ENCODE results near the gene TMEM203. TPM values are rescaled to one million over a fixed set of nuclear protein-coding genes. Genes with fewer than 3 reads are reported as not detected.
A peak's percentile ranks its signal among the peaks of the same experiment; 100 is the strongest.

TMEM203 gene
- total and polyA plus RNA-seq, 2 of the 13 experiments (the other 11 are each of a cell fraction or from before 2014, with no cell fraction given) = 23.4 to 36.7 TPM

- no peak for TF ChIP-seq HNRNPK (IDR thresholded peaks at IDR 0.05; ENCODE audit: low read depth, low read length, poor library complexity, severe bottlenecking)
- TF ChIP-seq ZNF660 (CRISPR knock-in tag; IDR thresholded peaks at IDR 0.05; ENCODE audit: borderline replicate concordance, low read depth) = no peak
- no peak for TF ChIP-seq DBP (CRISPR knock-in tag; IDR thresholded peaks at IDR 0.05; ENCODE audit: not compliant biosample characterization)
- TF ChIP-seq DNMT3B (CRISPR knock-in tag; conservative IDR thresholded peaks at IDR 0.05) = 0 out of 2 replicates have a peak, but pooled peaks have one; percentile 16
- no peak for TF ChIP-seq ZNF460 (CRISPR knock-in tag; IDR thresholded peaks at IDR 0.05; ENCODE audit: borderline replicate concordance)
- no peak for TF ChIP-seq JARID2 (CRISPR knock-in tag; IDR thresholded peaks at IDR 0.05; ENCODE audit: insufficient replicate concordance)
- TF ChIP-seq BHLHE40 (IDR thresholded peaks at IDR 0.05; ENCODE audit: low read length) = no peak
- no peak for TF ChIP-seq RFXANK (CRISPR knock-in tag; IDR thresholded peaks at IDR 0.05)
- TF ChIP-seq ZNF878 (CRISPR knock-in tag; IDR thresholded peaks at IDR 0.05) = no peak
- no peak for TF ChIP-seq RNF219 (CRISPR knock-in tag; IDR thresholded peaks at IDR 0.05)
- TF ChIP-seq AFF4 (CRISPR knock-in tag; IDR thresholded peaks at IDR 0.05) = no peak
- TF ChIP-seq KDM2A (CRISPR knock-in tag; IDR thresholded peaks at IDR 0.05; ENCODE audit: borderline replicate concordance, low read depth) = peak; percentile 81
- TF ChIP-seq MBNL3 (CRISPR knock-in tag; conservative IDR thresholded peaks at IDR 0.05) = no peak
- TF ChIP-seq ZBTB42 (CRISPR knock-in tag; IDR thresholded peaks at IDR 0.05) = no peak; the same call in 1 of the 2 replicates
- TF ChIP-seq ZSCAN20 (CRISPR knock-in tag; IDR thresholded peaks at IDR 0.05; ENCODE audit: borderline replicate concordance) = no peak
- TF ChIP-seq ZNF7 (CRISPR knock-in tag; IDR thresholded peaks at IDR 0.05) = no peak
- TF ChIP-seq FOXK1 (CRISPR knock-in tag; IDR thresholded peaks at IDR 0.05; ENCODE audit: borderline replicate concordance, low read depth) = no peak
- no peak; the same call in 1 of the 2 replicates for TF ChIP-seq YEATS2 (CRISPR knock-in tag; IDR thresholded peaks at IDR 0.05; ENCODE audit: borderline replicate concordance)
- no peak for TF ChIP-seq ZNF484 (CRISPR knock-in tag; IDR thresholded peaks at IDR 0.05; ENCODE audit: borderline replicate concordance, low read depth)
- no peak for TF ChIP-seq CEBPG (CRISPR knock-in tag; IDR thresholded peaks at IDR 0.05)
- TF ChIP-seq SMC3 (IDR thresholded peaks at IDR 0.05; ENCODE audit: low read length) = no peak
- no peak for TF ChIP-seq ZBTB21 (CRISPR knock-in tag; IDR thresholded peaks at IDR 0.05)
- TF ChIP-seq ZBTB7B (CRISPR knock-in tag; IDR thresholded peaks at IDR 0.05) = 0 out of 2 replicates have a peak, but pooled peaks have one; percentile 14
- TF ChIP-seq EZH2 (conservative IDR thresholded peaks at IDR 0.05; ENCODE audit: low read depth, low read length) = no peak
Observed at GRCh38 chr9:137223078-137223970, 17.9 kb upstream of the TMEM203 start (continued).
